Measurements from ENCODE around the gene LPP. TPM values are rescaled to one million over a fixed set of nuclear protein-coding genes. Genes with fewer than 3 reads are reported as not detected.

Gene LPP
- total RNA-seq, 1 experiment from 2014 or later: 120 TPM

GRCh38 chr3:188465311-188465710 lies 311.4 kb downstream of the LPP start:
- H3K27me3 Mint-ChIP-seq (ENCODE audit: insufficient read depth, unreplicated experiment): no peaks in the 10 kb centered on the region
- POLR2A ChIA-PET: no interaction called here
- no peak for TF ChIP-seq CTCF (IDR thresholded peaks at IDR 0.05; ENCODE audit: insufficient read depth in 1 of 2, low read depth in 1 of 2, low read length in 1 of 2, severe bottlenecking in 1 of 2, unreplicated experiment in 1 of 2)
- no TSS peak for BruUV-seq (replicated peaks)
- intact Hi-C loops (cut with micrococcal nuclease; ENCODE audit: unreplicated experiment): no loop called here
- no peak overlapping the region for H3K4me3 Mint-ChIP-seq (ENCODE audit: unreplicated experiment)
- H3K36me3 ChIP-seq (ENCODE audit: control insufficient read depth, insufficient read depth, low read length): no peaks in the 10 kb centered on the region
- H3K27me3 ChIP-seq (replicated peaks; ENCODE audit: control insufficient read depth, insufficient read depth, low read length): no peaks in the 10 kb centered on the region
- no peaks in the 10 kb centered on the region for H3K4me1 ChIP-seq
- CTCF ChIA-PET: no interaction called here
- no peak for DNase-seq
- no peak overlapping the region for H3K27ac Mint-ChIP-seq (ENCODE audit: unreplicated experiment)
- H3K9me3 ChIP-seq: no peaks in the 10 kb centered on the region
- no peaks in the 10 kb centered on the region for H3K9me3 Mint-ChIP-seq (ENCODE audit: unreplicated experiment)
- no peak overlapping the region for H3K4me3 ChIP-seq (ENCODE audit: low read depth, low read length)
- H3K4me1 Mint-ChIP-seq (ENCODE audit: low read depth, unreplicated experiment): no peaks in the 10 kb centered on the region
- H3K36me3 Mint-ChIP-seq (ENCODE audit: insufficient read depth, unreplicated experiment): peaks cover 3% of the 10 kb centered on the region

GRCh38 chr3:188468196-188468595 lies 314.2 kb downstream of the LPP start:
- no peak for TF ChIP-seq CTCF (IDR thresholded peaks at IDR 0.05; ENCODE audit: insufficient read depth in 1 of 2, low read depth in 1 of 2, low read length in 1 of 2, severe bottlenecking in 1 of 2, unreplicated experiment in 1 of 2)
- H3K27me3 ChIP-seq (replicated peaks; ENCODE audit: control insufficient read depth, insufficient read depth, low read length): no peaks in the 10 kb centered on the region
- H3K36me3 ChIP-seq (ENCODE audit: control insufficient read depth, insufficient read depth, low read length): no peaks in the 10 kb centered on the region
- Mint-ChIP-seq H3K4me1 (ENCODE audit: low read depth, unreplicated experiment) (peaks cover 7% of the 10 kb centered on the region), H3K36me3 (ENCODE audit: insufficient read depth, unreplicated experiment) (peaks cover 8% of the 10 kb centered on the region), H3K27ac (ENCODE audit: unreplicated experiment) (no peak overlapping the region), H3K4me3 (ENCODE audit: unreplicated experiment) (no peak overlapping the region), H3K27me3 (ENCODE audit: insufficient read depth, unreplicated experiment) (no peaks in the 10 kb centered on the region), H3K9me3 (ENCODE audit: unreplicated experiment) (no peaks in the 10 kb centered on the region)
- H3K9me3 ChIP-seq: no peaks in the 10 kb centered on the region
- H3K4me1 ChIP-seq: no peaks in the 10 kb centered on the region
- ChIA-PET CTCF (no interaction called here), POLR2A (no interaction called here)
- intact Hi-C loops (cut with micrococcal nuclease; ENCODE audit: unreplicated experiment): no loop called here
- no peak overlapping the region for H3K4me3 ChIP-seq (ENCODE audit: low read depth, low read length)
- no TSS peak for BruUV-seq (replicated peaks)
- DNase-seq: no peak

- intact Hi-C loops (cut with micrococcal nuclease; ENCODE audit: unreplicated experiment): no loop called here
- Histone ChIP-seq H3K27me3 (replicated peaks; ENCODE audit: control insufficient read depth, insufficient read depth, low read length) (no peaks in the 10 kb centered on the region), H3K9me3 (no peaks in the 10 kb centered on the region), H3K4me3 (ENCODE audit: low read depth, low read length) (no peak overlapping the region), H3K4me1 (peaks cover 2% of the 10 kb centered on the region; the same call in 1 of the 2 replicates), H3K36me3 (ENCODE audit: control insufficient read depth, insufficient read depth, low read length) (no peaks in the 10 kb centered on the region)
- Mint-ChIP-seq H3K4me3 (ENCODE audit: unreplicated experiment) (no peak overlapping the region), H3K27me3 (ENCODE audit: insufficient read depth, unreplicated experiment) (no peaks in the 10 kb centered on the region), H3K36me3 (ENCODE audit: insufficient read depth, unreplicated experiment) (peaks cover 8% of the 10 kb centered on the region), H3K9me3 (ENCODE audit: unreplicated experiment) (no peaks in the 10 kb centered on the region), H3K27ac (ENCODE audit: unreplicated experiment) (no peak overlapping the region), H3K4me1 (ENCODE audit: low read depth, unreplicated experiment) (peaks cover 12% of the 10 kb centered on the region)
- CTCF ChIA-PET: no interaction called here
- no peak for TF ChIP-seq CTCF (IDR thresholded peaks at IDR 0.05; ENCODE audit: insufficient read depth in 1 of 2, low read depth in 1 of 2, low read length in 1 of 2, severe bottlenecking in 1 of 2, unreplicated experiment in 1 of 2)
- no peak for DNase-seq
- no TSS peak for BruUV-seq (replicated peaks)
- POLR2A ChIA-PET: no interaction called here
Measured at GRCh38 chr3:188468662-188469061, 314.7 kb downstream of the LPP start.

Data from Caco-2 (cell line).